ENCODE measurements around the gene FER. TPM values are rescaled to one million over a fixed set of nuclear protein-coding genes. Genes with fewer than 3 reads are reported as not detected.

Gene FER
- total RNA-seq, 1 donor from 2014 or later = 30.9 TPM

- no peak for DNase-seq
- no peaks in the 10 kb centered on the region for H3K36me3 Mint-ChIP-seq (ENCODE audit: unreplicated experiment)
- peaks cover 2% of the 10 kb centered on the region for H3K9me3 Mint-ChIP-seq (ENCODE audit: unreplicated experiment)
- H3K27ac Mint-ChIP-seq (ENCODE audit: unreplicated experiment) = no peak overlapping the region
- peak; percentile 38 for TF ChIP-seq CTCF (IDR thresholded peaks at IDR 0.05; ENCODE audit: partially characterized antibody, unreplicated experiment)
- no peak overlapping the region for H3K4me3 Mint-ChIP-seq (ENCODE audit: unreplicated experiment)
- peaks cover 1% of the 10 kb centered on the region for H3K4me1 Mint-ChIP-seq (ENCODE audit: low read depth, unreplicated experiment)
- peaks cover 3% of the 10 kb centered on the region for H3K27me3 Mint-ChIP-seq (ENCODE audit: unreplicated experiment)
Measured at GRCh38 chr5:109141222-109142200, 393.8 kb downstream of the FER start.

- no peak overlapping the region for H3K27ac Mint-ChIP-seq (ENCODE audit: unreplicated experiment)
- peaks cover 4% of the 10 kb centered on the region for H3K27me3 Mint-ChIP-seq (ENCODE audit: unreplicated experiment)
- TF ChIP-seq CTCF (IDR thresholded peaks at IDR 0.05; ENCODE audit: partially characterized antibody, unreplicated experiment) = no peak
- peaks cover 4% of the 10 kb centered on the region for H3K4me1 Mint-ChIP-seq (ENCODE audit: low read depth, unreplicated experiment)
- no peak overlapping the region for H3K4me3 Mint-ChIP-seq (ENCODE audit: unreplicated experiment)
- no peak for DNase-seq
- peaks cover 2% of the 10 kb centered on the region for H3K9me3 Mint-ChIP-seq (ENCODE audit: unreplicated experiment)
- H3K36me3 Mint-ChIP-seq (ENCODE audit: unreplicated experiment) = no peaks in the 10 kb centered on the region
Measured at GRCh38 chr5:109143031-109143430, 395.3 kb downstream of the FER start.

- peaks cover 2% of the 10 kb centered on the region for H3K9me3 Mint-ChIP-seq (ENCODE audit: unreplicated experiment)
- no peak for TF ChIP-seq CTCF (IDR thresholded peaks at IDR 0.05; ENCODE audit: partially characterized antibody, unreplicated experiment)
- peaks cover 4% of the 10 kb centered on the region for H3K4me1 Mint-ChIP-seq (ENCODE audit: low read depth, unreplicated experiment)
- no peak for DNase-seq
- peaks cover 4% of the 10 kb centered on the region for H3K27me3 Mint-ChIP-seq (ENCODE audit: unreplicated experiment)
- H3K4me3 Mint-ChIP-seq (ENCODE audit: unreplicated experiment) = no peak overlapping the region
- no peaks in the 10 kb centered on the region for H3K36me3 Mint-ChIP-seq (ENCODE audit: unreplicated experiment)
- no peak overlapping the region for H3K27ac Mint-ChIP-seq (ENCODE audit: unreplicated experiment)
Measured at GRCh38 chr5:109145139-109145538, 397.4 kb downstream of the FER start.

GRCh38 chr5:109146591-109146990, 398.9 kb downstream of the FER start:
- H3K9me3 Mint-ChIP-seq (ENCODE audit: unreplicated experiment) = no peaks in the 10 kb centered on the region
- peak overlapping the region; percentile 5 for H3K4me3 Mint-ChIP-seq (ENCODE audit: unreplicated experiment)
- no peak for TF ChIP-seq CTCF (IDR thresholded peaks at IDR 0.05; ENCODE audit: partially characterized antibody, unreplicated experiment)
- H3K36me3 Mint-ChIP-seq (ENCODE audit: unreplicated experiment) = no peaks in the 10 kb centered on the region
- peaks cover 4% of the 10 kb centered on the region for H3K4me1 Mint-ChIP-seq (ENCODE audit: low read depth, unreplicated experiment)
- no peak for DNase-seq
- H3K27me3 Mint-ChIP-seq (ENCODE audit: unreplicated experiment) = peaks cover 4% of the 10 kb centered on the region
- peak overlapping the region; percentile 59 for H3K27ac Mint-ChIP-seq (ENCODE audit: unreplicated experiment)

GRCh38 chr5:109152565-109152964, 404.9 kb downstream of the FER start:
- Mint-ChIP-seq H3K4me1 (ENCODE audit: low read depth, unreplicated experiment) (no peaks in the 10 kb centered on the region), H3K27ac (ENCODE audit: unreplicated experiment) (no peak overlapping the region), H3K9me3 (ENCODE audit: unreplicated experiment) (peaks cover 2% of the 10 kb centered on the region), H3K27me3 (ENCODE audit: unreplicated experiment) (no peaks in the 10 kb centered on the region), H3K4me3 (ENCODE audit: unreplicated experiment) (no peak overlapping the region), H3K36me3 (ENCODE audit: unreplicated experiment) (no peaks in the 10 kb centered on the region)
- no peak for TF ChIP-seq CTCF (IDR thresholded peaks at IDR 0.05; ENCODE audit: partially characterized antibody, unreplicated experiment)
- DNase-seq = no peak
